HG02884 (cell line): Measurements from ENCODE around the gene LHX5.

Experiments used
- ATAC-seq: cut with Tn5 transposase; IDR thresholded peaks from one replicate; pipeline ENCODE4 v1.9.1; 2021; ENCODE audit warnings: mild to moderate bottlenecking, moderate library complexity; ENCODE audit not compliant: unreplicated experiment

Gene LHX5

GRCh38 chr12:113466454-113467141 lies 5.1 kb downstream of the LHX5 start:
- ATAC-seq, result no peak

GRCh38 chr12:113465808-113466453 lies 5.7 kb downstream of the LHX5 start:
- no peak for ATAC-seq

DNA sequence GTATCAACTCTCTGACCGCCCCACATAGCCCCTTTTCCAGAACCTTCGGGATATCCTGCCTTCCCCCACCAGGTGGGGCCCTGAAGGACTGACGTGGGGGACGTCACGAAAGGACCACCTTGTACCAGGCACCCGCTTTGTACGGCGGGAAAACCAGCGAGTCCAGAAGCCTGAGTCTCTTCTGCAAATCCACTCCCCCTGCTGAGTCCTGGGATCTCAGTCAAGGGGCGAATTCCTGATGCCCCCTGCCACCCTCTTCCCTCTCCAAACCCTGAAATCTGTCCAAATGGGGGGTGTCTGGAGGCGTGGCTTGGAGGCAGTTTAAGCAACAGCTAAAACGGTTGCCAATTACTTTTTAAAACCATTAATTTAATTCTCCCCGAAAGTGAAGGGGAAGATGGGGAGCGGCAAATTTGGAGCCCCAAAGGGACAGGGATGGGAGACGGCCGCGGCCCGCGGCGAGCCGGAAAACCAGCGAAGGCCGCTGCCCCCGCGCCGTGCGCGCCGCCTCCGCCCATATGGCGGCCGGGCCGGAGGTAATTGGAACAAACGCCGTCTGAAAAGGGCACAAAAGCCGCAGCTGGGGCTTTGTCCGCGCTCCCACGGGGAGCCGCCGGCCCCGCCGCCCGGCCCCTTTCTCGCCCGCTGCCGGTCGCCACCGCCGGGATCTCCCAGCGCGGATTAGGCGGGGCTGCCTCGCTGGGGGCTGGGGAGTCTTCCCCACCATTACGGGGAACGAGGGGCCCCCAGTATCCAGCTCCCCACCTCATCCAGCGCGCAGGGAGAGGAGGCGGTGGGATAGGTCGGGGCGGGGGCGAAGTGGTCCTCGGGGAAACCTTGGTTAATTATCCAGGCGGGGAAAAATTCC lies 6.6 kb downstream of the LHX5 start:
- ATAC-seq, result no peak

DNA sequence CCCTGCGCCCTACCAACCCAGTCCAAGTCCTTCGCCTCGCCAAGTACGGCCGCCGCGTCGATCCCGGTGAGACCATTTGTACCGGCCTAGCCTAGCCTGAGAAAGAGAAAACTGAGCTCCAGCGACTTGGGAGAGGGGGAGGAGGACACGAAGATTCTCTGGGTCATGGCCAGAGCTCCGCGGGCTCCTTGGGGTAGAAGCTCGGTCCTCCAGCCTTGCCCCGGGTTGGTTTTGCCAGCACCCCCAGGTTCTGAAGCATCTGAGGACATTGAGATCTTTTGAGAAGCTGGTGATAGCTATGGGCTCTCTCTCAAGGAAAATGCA lies 7.3 kb downstream of the LHX5 start:
- ATAC-seq, result no peak

DNA sequence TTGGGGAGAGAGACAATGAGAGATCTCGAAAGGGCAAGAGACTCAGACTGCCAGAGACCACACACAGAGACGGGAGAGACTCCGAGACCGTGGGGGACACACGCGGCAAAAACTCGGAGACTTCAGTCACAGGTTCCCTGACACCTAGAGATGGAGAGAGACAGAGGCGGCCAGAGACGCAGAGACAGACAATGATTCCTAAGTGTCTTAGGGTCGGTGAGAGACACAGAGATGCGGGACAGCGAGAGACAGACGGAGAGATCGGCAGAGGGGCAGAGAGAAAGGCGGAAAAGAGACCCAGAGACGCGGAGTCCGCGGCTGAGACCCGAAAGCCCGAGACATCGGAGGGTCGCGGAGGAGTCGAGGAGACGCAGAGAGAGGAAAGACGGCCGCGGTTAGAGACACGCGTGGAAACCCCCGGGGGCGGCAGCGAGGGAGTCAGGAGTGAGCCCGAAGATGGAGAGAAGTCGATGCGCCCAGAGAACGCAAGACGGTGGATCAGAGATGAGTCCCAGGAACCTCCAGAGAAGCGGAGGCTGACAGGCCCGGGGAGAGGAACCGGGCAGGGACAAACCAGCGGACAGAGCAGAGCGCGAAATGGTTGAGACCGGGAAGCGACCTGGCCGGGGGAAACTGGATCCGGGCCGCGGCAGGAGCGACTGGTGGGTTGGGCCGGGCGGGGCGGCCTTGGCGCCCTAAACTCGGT lies 7.8 kb downstream of the LHX5 start:
- no peak for ATAC-seq

- ATAC-seq, result no peak
Measured at GRCh38 chr12:113462998-113463745, 8.5 kb downstream of the LHX5 start.

- ATAC-seq, result no peak
Measured at GRCh38 chr12:113462117-113462774, 9.4 kb downstream of the LHX5 start.

DNA sequence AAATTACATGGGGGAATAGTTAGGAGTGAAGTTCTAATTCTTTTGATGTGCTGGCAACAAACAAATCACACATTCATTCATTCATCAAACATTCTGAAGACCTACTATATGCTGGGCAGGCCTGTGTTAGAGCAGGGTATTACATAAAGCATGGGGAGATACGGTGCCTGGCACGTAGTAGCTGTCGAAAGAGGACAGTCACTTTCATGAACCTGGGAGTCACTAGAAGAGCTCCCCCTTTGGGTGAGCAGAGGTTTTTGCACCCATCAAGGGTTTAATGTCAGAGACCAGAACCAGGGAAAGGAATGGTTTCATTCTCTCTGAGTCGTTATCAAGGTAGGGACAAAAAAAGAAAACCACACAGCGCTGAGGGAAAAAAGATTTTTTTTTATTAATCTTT lies 10.0 kb downstream of the LHX5 start:
- no peak for ATAC-seq

DNA sequence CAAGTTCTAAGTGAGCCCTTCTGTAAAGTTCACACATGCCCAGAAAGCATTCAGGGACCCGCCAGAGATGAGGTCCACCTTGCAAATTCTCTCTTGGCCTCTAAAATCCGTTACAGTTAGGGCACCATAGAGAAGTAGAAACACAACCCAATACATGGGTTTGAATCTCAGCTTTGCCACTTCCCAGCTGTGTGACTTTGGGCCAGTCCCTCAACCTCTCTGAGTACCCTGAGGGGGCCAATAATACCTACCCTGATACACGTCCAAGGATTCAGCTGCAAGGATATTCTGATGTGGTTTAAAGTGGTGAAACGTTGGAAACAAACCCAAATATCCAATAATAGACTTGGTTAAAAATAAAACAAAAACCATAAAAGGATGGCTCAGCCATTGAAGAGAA lies 11.7 kb downstream of the LHX5 start:
- no peak for ATAC-seq

GRCh38 chr12:113457710-113458109 lies 14.0 kb downstream of the LHX5 start:
- no peak for ATAC-seq

DNA sequence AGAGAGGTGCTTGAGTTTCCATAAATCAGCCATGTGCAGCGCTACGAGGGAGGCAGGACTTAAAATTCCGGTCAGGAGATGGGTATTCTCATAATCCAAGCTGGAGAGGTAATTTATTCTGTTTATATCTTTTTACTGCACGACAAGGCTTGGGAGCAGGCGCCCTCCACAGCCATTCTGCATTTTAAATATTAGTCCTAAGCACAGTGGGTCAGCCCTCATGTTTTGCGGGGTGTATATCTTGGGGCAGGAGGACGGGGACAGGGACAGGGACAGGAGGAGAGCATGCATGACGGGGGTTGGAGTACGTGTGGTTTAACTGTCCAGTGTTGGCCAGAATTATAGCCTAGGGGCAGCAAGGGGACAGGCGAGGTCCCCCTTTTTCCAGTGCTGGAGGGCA lies 14.5 kb downstream of the LHX5 start:
- no peak for ATAC-seq

DNA sequence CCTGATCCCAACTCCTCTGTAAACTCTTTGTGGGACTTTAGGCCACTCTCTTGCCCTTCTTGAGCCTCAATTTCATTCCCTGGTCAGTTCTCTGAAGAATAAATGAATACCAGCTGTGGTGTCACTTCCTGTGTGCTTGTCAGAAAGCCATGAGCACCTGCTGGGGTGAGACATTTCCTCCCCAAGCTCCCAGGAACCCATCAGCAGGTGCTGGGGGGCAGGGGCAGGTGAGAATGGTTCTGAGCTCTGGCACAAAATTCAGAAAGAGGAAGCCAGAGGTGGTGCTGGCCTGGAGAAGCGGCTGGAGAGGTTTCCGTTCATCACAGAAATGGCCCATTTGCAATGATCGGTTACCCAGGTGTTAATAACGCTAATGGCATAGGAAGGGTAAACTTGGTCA lies 14.9 kb downstream of the LHX5 start:
- ATAC-seq, result no peak

DNA sequence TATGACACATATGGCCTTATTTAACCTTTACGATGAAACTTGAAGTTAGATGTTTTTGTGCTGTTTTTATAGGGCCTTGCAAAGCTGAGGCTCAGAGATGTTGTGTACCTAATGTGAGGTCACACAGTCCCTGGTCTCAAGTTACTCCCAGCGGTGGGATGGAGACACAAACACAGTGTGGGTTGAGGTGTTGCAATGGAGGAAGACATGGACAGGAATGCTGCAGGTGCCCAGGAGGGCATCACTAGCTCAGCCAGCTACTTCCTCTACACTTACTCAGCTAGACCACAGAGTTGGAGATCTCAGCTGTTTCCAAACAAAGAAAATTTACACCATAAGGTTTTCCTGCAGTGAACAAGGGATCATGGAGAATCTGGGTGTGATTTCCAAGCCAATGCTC lies 15.5 kb downstream of the LHX5 start:
- ATAC-seq, result no peak

- ATAC-seq, result no peak
Measured at GRCh38 chr12:113453330-113453729, 18.3 kb downstream of the LHX5 start.

GRCh38 chr12:113452458-113452857 lies 19.2 kb downstream of the LHX5 start:
- no peak for ATAC-seq

- ATAC-seq, result no peak
Measured at GRCh38 chr12:113449839-113450238, 21.8 kb downstream of the LHX5 start.

DNA sequence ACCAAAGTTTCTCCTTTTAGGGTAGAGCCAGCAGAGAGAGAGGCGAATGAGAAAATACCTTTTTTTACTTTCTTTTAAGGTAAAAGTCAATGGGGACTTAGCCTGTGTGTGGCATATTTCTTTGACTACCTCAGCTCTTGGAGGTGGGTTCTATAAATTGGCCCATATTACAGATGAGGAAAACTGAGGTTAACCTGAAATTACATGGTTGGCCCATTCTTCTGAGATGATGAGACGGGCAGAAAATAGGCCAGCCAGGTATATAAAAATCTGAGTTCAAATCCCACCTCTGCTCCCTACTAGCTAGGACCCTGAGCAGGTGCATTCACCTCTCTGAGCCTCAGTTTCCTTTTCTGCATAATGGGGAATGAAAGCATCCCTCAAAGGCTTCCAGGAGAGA lies 22.4 kb downstream of the LHX5 start:
- no peak for ATAC-seq

DNA sequence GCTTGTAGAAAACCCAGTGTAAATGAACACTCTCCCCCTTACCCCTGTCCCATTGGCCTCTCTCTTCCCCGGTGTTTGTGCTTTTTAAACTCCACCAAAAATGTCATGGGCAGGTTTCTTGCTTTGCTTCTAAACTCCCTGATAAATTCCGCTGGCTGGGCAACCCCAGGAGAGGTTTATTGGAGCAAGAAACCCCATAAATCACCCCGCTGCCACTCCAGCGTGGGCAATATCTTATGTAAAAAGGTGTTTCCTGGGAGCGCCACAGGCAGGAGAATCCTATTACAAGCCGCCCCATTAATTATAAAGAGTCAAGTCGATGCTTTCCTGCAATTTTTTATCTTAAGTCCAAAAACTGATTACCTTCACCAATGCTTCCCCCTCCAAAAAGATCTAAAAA lies 22.8 kb downstream of the LHX5 start:
- no peak for ATAC-seq

- no peak for ATAC-seq
Measured at GRCh38 chr12:113445544-113446171, 26.0 kb downstream of the LHX5 start.

GRCh38 chr12:113443030-113443539 lies 28.6 kb downstream of the LHX5 start:
- no peak for ATAC-seq
